BJ (cell line): ENCODE data around the gene CLEC2A. TPM values are rescaled to one million over a fixed set of nuclear protein-coding genes. Genes with fewer than 3 reads are reported as not detected.

Source experiments
- CTCF ChIA-PET: fragments of 350-600 bp; formaldehyde crosslinking; extraction: SDS; loops from one replicate; lab custom pipeline; 2021; ENCODE audit warnings: antibody characterized with exemption, inconsistent platforms; lab: Yijun Ruan, JAX
- POLR2A ChIA-PET: fragments of 300-600 bp; sonication (Branson Sonifier 250); formaldehyde crosslinking; extraction: SDS; loops from one replicate; lab custom pipeline; 2021; ENCODE audit warnings: antibody characterized with exemption; lab: Charles Lee
- DNase-seq: peaks from one replicate; pipeline ENCODE4 v3.0.0-alpha.2; 2011; ENCODE audit warnings: low read depth
- H3K27me3 ChIP-seq: 2 replicates; pipeline ENCODE4 v1.6.0; 2011; ENCODE audit warnings: low read length; ENCODE audit not compliant: control insufficient read depth, insufficient read depth
- H3K36me3 ChIP-seq: 2 replicates; pipeline ENCODE4 v1.5.1; 2011; ENCODE audit warnings: low read length; ENCODE audit not compliant: control insufficient read depth, insufficient read depth
- H3K4me3 ChIP-seq: 2 replicates; pipeline ENCODE4 v1.5.1; 2011; ENCODE audit warnings: low read depth, mild to moderate bottlenecking, control low read depth, low read length
- polyA plus RNA-seq: library from polyadenylated mRNA; depleted of rRNA; stranded (reverse); fragments of >200 nt; gene quantifications from 2 replicates; pipeline ENCODE4 v1.2.3, GENCODE V29; 2011
- TF ChIP-seq, protein P1 (sequence below): IDR thresholded peaks from 2 replicates; pipeline ENCODE4 v1.5.1; 2011; ENCODE audit warnings: low read depth, mild to moderate bottlenecking, control low read depth, inconsistent platforms, low read length, moderate library complexity; ENCODE audit not compliant: insufficient read depth

CLEC2A gene
- polyA plus RNA-seq, 1 experiment: not detected

DNA sequence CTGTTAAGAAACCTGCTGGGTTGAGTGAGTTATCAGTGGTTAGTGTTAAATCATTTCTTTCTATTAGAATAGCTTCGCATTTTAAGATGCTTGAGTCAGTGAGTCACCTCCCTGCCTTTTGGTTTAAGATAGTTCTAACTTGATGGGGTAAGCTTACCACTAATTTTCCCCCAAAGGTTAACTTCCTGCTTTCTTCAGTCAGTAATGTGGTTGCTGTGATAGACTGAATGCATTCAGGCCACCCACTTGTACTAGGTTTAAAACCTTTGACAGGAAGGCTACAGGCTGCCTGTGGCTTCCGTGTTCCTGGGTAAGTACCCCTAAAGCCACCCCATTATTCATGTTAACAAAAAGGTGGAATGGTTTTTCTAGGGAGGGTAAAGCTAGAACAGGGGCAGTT, 25.3 kb downstream of the CLEC2A start:
- no peak overlapping the region for H3K4me3 ChIP-seq
- POLR2A ChIA-PET: no interaction called here
- no peaks in the 10 kb centered on the region for H3K27me3 ChIP-seq
- no peaks in the 10 kb centered on the region for H3K36me3 ChIP-seq
- CTCF ChIA-PET: interaction anchor here (1.0 to 2.7 kb wide), 4 partner anchors 12 to 156 kb away, joined by 3 to 9 read pairs (median 4); no protein-coding TSS in a partner anchor
- no peak for DNase-seq
- TF ChIP-seq, protein P1, sequence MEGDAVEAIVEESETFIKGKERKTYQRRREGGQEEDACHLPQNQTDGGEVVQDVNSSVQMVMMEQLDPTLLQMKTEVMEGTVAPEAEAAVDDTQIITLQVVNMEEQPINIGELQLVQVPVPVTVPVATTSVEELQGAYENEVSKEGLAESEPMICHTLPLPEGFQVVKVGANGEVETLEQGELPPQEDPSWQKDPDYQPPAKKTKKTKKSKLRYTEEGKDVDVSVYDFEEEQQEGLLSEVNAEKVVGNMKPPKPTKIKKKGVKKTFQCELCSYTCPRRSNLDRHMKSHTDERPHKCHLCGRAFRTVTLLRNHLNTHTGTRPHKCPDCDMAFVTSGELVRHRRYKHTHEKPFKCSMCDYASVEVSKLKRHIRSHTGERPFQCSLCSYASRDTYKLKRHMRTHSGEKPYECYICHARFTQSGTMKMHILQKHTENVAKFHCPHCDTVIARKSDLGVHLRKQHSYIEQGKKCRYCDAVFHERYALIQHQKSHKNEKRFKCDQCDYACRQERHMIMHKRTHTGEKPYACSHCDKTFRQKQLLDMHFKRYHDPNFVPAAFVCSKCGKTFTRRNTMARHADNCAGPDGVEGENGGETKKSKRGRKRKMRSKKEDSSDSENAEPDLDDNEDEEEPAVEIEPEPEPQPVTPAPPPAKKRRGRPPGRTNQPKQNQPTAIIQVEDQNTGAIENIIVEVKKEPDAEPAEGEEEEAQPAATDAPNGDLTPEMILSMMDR: no peak

DNA sequence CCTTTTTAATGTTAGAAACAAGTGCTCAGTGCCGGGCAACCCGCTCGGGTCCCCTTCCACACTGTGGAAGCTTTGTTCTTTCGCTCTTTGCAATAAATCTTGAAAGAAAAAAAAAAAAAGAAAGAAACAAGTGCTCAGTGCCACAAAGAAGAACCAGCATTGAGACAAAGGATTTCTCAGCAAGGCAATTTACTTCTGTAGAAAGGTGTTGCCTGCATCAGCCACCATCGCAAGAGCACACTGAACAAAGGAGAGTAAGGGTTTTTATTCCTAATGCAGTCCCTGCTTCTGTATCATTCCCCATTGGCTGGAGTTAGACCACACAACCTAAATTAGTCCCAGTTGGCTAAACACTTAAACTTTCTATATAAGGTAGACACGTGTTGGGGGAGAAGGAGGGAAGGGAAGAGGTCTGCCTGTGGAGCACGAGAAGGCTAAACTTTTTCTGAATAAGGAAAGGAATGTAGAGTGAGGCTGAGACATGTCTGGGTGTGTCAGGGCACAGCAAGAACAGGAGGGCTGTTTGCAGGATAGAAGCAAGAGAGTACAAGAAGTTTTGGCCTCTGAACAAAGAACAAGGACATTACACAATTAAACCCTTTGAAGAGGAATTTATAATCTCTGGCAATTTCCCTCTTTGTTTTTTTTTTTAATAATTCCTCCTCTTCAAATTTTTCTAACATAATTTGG, 29.5 kb downstream of the CLEC2A start:
- CTCF ChIA-PET: no interaction called here
- POLR2A ChIA-PET: no interaction called here
- TF ChIP-seq, protein P1: no peak
- Histone ChIP-seq H3K4me3 (no peak overlapping the region), H3K36me3 (no peaks in the 10 kb centered on the region), H3K27me3 (no peaks in the 10 kb centered on the region)
- no peak for DNase-seq

DNA sequence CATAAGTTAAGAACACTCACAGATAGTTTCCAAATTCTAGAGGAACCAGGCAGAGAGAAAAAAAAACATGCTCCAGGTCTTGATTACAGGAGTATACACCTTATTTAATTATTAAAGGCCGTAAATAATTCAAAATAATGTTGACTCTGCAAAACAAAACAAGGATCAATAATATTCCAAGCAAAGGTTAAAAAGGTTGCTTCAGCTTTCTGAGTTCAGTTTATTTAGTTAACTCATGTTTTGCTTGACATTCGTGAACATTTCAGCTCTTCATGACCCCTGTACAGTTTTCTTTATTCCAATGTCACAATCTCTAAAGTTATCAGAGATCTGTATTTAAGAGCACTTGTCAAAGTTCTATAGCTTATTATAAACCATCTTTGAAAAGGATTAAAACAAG, 31.2 kb downstream of the CLEC2A start:
- Histone ChIP-seq H3K36me3 (no peaks in the 10 kb centered on the region), H3K27me3 (no peaks in the 10 kb centered on the region), H3K4me3 (no peak overlapping the region)
- DNase-seq: no peak
- ChIA-PET CTCF (no interaction called here), POLR2A (no interaction called here)
- TF ChIP-seq, protein P1: no peak

DNA sequence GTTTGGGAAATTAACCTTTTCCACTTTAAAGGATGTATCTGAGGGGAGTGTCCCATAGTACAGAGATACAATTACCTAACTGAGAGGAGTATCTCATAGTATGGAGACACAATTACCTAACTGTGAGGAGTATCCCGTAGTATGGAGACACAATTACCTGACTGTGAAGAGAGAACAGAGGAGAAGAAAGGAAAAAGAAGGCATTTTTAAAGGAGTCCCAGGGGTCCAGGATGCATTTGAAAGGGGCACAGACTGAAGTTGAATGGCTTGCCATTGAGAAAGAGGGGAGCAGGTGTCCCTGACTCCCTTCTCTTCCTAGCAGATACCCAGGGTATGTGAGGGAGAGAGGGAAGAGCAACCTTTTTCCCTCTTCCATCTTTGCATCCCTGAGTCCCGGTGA, 33.0 kb downstream of the CLEC2A start:
- POLR2A ChIA-PET: no interaction called here
- CTCF ChIA-PET: no interaction called here
- TF ChIP-seq, protein P1: no peak

DNA sequence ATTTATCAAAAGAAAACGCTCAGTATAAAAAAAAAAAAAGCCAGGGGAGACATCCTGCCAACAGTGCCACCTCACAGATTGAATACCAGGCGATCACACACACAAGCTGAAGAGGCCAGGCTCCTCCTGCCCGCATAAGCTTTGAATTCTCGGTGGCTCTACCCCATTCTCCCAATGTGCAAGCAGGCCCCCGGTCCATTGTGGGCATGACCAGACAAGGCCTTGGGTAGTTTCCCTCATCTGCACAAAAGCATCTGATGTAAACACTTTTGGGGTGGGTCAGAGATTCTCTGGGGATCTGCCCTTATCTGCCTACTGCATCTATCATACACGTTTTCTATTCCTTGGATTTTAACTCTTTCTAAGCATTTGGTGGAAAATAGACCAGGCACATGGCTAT, 34.6 kb downstream of the CLEC2A start:
- TF ChIP-seq, protein P1: no peak
- ChIA-PET CTCF (no interaction called here), POLR2A (no interaction called here)
- Histone ChIP-seq H3K4me3 (no peak overlapping the region), H3K27me3 (no peaks in the 10 kb centered on the region), H3K36me3 (no peaks in the 10 kb centered on the region)
- no peak for DNase-seq

More for the DNA sequence above, 33.0 kb downstream of the CLEC2A start:
- no peaks in the 10 kb centered on the region for H3K27me3 ChIP-seq
- no peaks in the 10 kb centered on the region for H3K36me3 ChIP-seq
- H3K4me3 ChIP-seq: no peak overlapping the region
- no peak for DNase-seq
